Astrocyte (in vitro differentiated cells and primary cell): Measurements from ENCODE around the gene SCNN1A. TPM values are rescaled to one million over a fixed set of nuclear protein-coding genes. Genes with fewer than 3 reads are reported as not detected.
A peak's percentile ranks its signal among the peaks of the same experiment; 100 is the strongest.
"Not testable (repeated sequence)": the region's sequence is repeated elsewhere in the genome, so short reads cannot be mapped to it uniquely, and the experiment has no call there.

Experiments
- DNase-seq: peaks from one replicate; pipeline ENCODE4 v3.0.0-alpha.2; 2010; ENCODE audit warnings: low read depth
- FAIRE-seq: peaks from 2 replicates; lab custom pipeline; 2011; peaks lifted over from hg19 to GRCh38; lab: Jason Lieb, UNC
- H2AFZ ChIP-seq: 2 replicates; pipeline ENCODE4 v1.6.0; 2012; ENCODE audit warnings: low read depth, low read length, inconsistent platforms
- H3K27ac ChIP-seq: 2 replicates; pipeline ENCODE4 v1.5.1; 2011; ENCODE audit warnings: low read depth, low read length, inconsistent platforms
- H3K27me3 ChIP-seq: 2 replicates; pipeline ENCODE4 v1.6.0; 2011; ENCODE audit warnings: low read length, inconsistent platforms; ENCODE audit not compliant: insufficient read depth
- H3K36me3 ChIP-seq: 2 replicates; pipeline ENCODE4 v1.5.1; 2011; ENCODE audit warnings: low read length, inconsistent platforms; ENCODE audit not compliant: insufficient read depth
- H3K4me1 ChIP-seq: 2 replicates; pipeline ENCODE4 v1.5.1; 2011; ENCODE audit warnings: low read length, inconsistent platforms; ENCODE audit not compliant: insufficient read depth
- H3K4me2 ChIP-seq: 2 replicates; pipeline ENCODE4 v1.6.0; 2012; ENCODE audit warnings: low read length, inconsistent platforms
- H3K4me3 ChIP-seq: 2 replicates; pipeline ENCODE4 v1.5.1; 2011; ENCODE audit warnings: low read depth, mild to moderate bottlenecking, low read length, inconsistent platforms; ENCODE audit not compliant: insufficient read depth
- H3K79me2 ChIP-seq: 2 replicates; pipeline ENCODE4 v1.6.0; 2012; ENCODE audit warnings: mild to moderate bottlenecking, low read length, inconsistent platforms; ENCODE audit not compliant: insufficient read depth
- H3K9ac ChIP-seq: 2 replicates; pipeline ENCODE4 v1.6.0; 2012; ENCODE audit warnings: mild to moderate bottlenecking, low read length, inconsistent platforms
- H3K9me3 ChIP-seq: 2 replicates; pipeline ENCODE4 v1.5.1; 2012; ENCODE audit warnings: low read depth, mild to moderate bottlenecking, low read length, inconsistent platforms; ENCODE audit not compliant: insufficient read depth
- H4K20me1 ChIP-seq: 2 replicates; pipeline ENCODE4 v1.6.0; 2012; ENCODE audit warnings: low read length, inconsistent platforms; ENCODE audit not compliant: insufficient read depth
- H3K27ac Mint-ChIP-seq: one replicate; pipeline ENCODE4 v1.8.0; 2021; ENCODE audit warnings: mild to moderate bottlenecking, mixed read lengths; ENCODE audit not compliant: unreplicated experiment
- H3K27me3 Mint-ChIP-seq: one replicate; pipeline ENCODE4 v1.8.0; 2021; ENCODE audit warnings: low read depth, mixed read lengths; ENCODE audit not compliant: unreplicated experiment
- H3K36me3 Mint-ChIP-seq: one replicate; pipeline ENCODE4 v1.8.0; 2021; ENCODE audit warnings: low read depth, mixed read lengths; ENCODE audit not compliant: unreplicated experiment
- H3K4me1 Mint-ChIP-seq: one replicate; pipeline ENCODE4 v1.8.0; 2021; ENCODE audit warnings: low read depth, mixed read lengths; ENCODE audit not compliant: unreplicated experiment
- H3K4me3 Mint-ChIP-seq: one replicate; pipeline ENCODE4 v1.8.0; 2021; ENCODE audit warnings: mild to moderate bottlenecking, moderate library complexity, mixed read lengths; ENCODE audit not compliant: unreplicated experiment
- H3K9me3 Mint-ChIP-seq: one replicate; pipeline ENCODE4 v1.8.0; 2021; ENCODE audit warnings: mild to moderate bottlenecking, mixed read lengths; ENCODE audit not compliant: unreplicated experiment
- EZH2 ChIP-seq: IDR thresholded peaks from 2 replicates; pipeline ENCODE4 v1.6.1; 2012; ENCODE audit warnings: mild to moderate bottlenecking, low read length, inconsistent platforms; ENCODE audit not compliant: insufficient read depth
- total RNA-seq: library from RNA; stranded (reverse); gene quantifications from 2 replicates; pipeline ENCODE4 v1.2.1, GENCODE V29; 2021
- TF ChIP-seq, protein P1 (sequence below): IDR thresholded peaks from 2 replicates; pipeline ENCODE4 v1.5.1; 2011; ENCODE audit warnings: low read depth, mild to moderate bottlenecking, inconsistent platforms, low read length, moderate library complexity; ENCODE audit not compliant: insufficient read depth

Gene SCNN1A
- total RNA-seq, 1 donor from 2014 or later = 1.3 TPM

DNA sequence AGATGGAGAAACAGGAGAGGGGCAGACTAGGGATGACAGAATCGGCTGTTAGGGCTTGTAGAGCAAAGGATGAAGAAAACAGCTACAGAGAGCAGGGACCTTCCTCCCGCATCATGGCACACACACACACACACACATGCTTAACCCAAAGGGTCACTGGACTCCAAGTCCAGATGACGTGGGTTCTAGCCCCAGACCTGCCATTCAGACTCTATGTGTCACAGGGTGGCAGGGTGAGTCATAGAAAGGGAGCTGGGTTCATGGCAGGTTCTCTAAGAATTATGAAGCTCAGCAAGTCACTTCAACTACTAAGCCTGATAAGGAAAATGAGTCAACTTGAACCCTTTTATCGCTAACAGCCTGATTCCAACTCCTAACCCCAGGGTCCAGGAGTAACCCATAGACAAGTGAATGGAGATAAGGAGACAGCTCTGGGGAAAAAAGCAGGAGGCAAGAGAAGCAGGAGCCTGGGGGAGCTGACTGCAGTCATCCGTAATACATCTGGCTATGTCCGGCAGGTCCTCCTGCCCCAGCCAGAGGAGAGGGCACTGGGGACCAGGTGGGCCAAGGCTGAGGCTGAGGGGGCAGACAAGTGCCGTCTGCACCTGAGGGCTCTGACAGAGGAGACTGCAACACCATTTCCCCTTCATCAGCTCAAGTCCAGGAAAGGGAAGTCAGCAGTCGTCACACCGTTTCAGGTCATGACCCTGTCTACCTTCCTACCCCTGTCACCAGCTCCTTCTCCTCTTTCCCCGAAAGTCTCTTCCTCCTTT, 29.9 kb downstream of the SCNN1A start:
- no peaks in the 10 kb centered on the region for H3K27me3 ChIP-seq
- Mint-ChIP-seq H3K36me3 (no peaks in the 10 kb centered on the region), H3K27ac (peak overlapping the region; percentile 60), H3K4me1 (peaks cover 25% of the 10 kb centered on the region), H3K4me3 (no peak overlapping the region), H3K27me3 (peaks cover 4% of the 10 kb centered on the region), H3K9me3 (no peaks in the 10 kb centered on the region)
- DNase-seq (peak; percentile 97), FAIRE-seq (peak; percentile 76)
- peak overlapping the region; percentile 53 for H3K4me2 ChIP-seq
- H3K4me3 ChIP-seq = no peak overlapping the region
- H3K9ac ChIP-seq = no peak overlapping the region
- peaks cover 23% of the 10 kb centered on the region for H3K4me1 ChIP-seq
- no peaks in the 10 kb centered on the region for H3K36me3 ChIP-seq
- peaks cover 22% of the 10 kb centered on the region for H3K79me2 ChIP-seq
- peak overlapping the region; percentile 3 for H3K27ac ChIP-seq
- no peak overlapping the region for H2AFZ ChIP-seq
- H4K20me1 ChIP-seq = peaks cover 5% of the 10 kb centered on the region
- TF ChIP-seq EZH2 = no peak
- TF ChIP-seq, protein P1, sequence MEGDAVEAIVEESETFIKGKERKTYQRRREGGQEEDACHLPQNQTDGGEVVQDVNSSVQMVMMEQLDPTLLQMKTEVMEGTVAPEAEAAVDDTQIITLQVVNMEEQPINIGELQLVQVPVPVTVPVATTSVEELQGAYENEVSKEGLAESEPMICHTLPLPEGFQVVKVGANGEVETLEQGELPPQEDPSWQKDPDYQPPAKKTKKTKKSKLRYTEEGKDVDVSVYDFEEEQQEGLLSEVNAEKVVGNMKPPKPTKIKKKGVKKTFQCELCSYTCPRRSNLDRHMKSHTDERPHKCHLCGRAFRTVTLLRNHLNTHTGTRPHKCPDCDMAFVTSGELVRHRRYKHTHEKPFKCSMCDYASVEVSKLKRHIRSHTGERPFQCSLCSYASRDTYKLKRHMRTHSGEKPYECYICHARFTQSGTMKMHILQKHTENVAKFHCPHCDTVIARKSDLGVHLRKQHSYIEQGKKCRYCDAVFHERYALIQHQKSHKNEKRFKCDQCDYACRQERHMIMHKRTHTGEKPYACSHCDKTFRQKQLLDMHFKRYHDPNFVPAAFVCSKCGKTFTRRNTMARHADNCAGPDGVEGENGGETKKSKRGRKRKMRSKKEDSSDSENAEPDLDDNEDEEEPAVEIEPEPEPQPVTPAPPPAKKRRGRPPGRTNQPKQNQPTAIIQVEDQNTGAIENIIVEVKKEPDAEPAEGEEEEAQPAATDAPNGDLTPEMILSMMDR = no peak
- no peaks in the 10 kb centered on the region for H3K9me3 ChIP-seq

DNA sequence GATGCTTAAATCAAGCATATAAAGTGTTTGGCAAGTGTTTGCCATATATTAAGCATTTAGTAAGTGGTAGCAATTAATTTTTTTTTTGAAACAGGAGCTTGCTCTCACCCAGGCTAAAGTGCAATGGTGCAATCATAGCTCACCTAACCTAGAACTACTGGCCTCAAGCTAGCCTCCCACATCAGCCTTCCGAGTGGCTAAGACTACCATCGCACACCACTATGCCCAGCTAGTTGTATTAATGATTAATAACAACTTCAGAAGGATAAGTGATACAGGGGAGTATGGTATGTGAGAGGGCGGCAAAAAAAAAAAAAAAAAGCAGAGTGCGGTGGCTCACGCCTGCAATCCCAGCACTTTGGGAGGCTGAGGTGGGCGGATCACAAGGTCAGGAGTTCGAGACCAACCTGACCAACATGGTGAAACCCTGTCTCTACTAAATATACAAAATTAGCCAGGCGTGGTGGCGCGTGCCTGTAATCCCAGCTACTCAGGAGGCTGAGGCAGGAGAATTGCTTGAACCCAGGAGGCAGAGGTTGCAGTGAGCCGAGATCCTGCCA, 31.2 kb downstream of the SCNN1A start:
- not testable (repeated sequence) for H3K9me3 ChIP-seq, H3K9ac ChIP-seq, H3K4me2 ChIP-seq, H2AFZ ChIP-seq, DNase-seq, H3K27me3 Mint-ChIP-seq, FAIRE-seq, H3K9me3 Mint-ChIP-seq, H3K4me3 Mint-ChIP-seq, H3K36me3 ChIP-seq, H3K27ac ChIP-seq, H3K36me3 Mint-ChIP-seq, H3K27me3 ChIP-seq, H3K4me3 ChIP-seq, H3K27ac Mint-ChIP-seq
- peaks cover 18% of the 10 kb centered on the region for H4K20me1 ChIP-seq
- H3K79me2 ChIP-seq = peaks cover 35% of the 10 kb centered on the region
- peaks cover 34% of the 10 kb centered on the region for H3K4me1 ChIP-seq
- H3K4me1 Mint-ChIP-seq = peaks cover 25% of the 10 kb centered on the region

DNA sequence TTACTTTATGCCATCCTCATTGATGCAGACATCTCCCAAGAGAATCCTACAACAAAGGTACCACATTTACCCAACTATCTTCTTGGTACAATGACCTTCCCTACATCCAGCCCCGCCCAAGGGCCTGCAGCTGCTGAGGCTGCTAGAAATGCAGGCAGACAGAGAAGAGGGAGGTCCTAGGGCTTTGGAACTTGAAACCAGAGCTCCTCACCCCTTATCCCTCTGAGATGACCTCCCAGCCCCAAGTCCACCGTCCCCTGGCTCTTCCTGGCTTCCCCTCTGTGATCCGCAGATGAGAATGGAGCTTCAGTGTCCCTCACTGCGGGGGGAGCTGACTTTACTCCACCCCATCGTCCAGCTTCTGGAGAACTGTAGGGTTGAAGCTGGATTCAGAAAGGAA, 31.8 kb downstream of the SCNN1A start:
- Histone ChIP-seq H3K4me2 (no peak overlapping the region), H3K36me3 (no peaks in the 10 kb centered on the region), H3K27me3 (no peaks in the 10 kb centered on the region), H3K27ac (no peak overlapping the region), H3K4me1 (peaks cover 40% of the 10 kb centered on the region), H3K79me2 (peaks cover 42% of the 10 kb centered on the region), H2AFZ (no peak overlapping the region), H3K9ac (no peak overlapping the region), H3K9me3 (no peaks in the 10 kb centered on the region), H4K20me1 (peaks cover 25% of the 10 kb centered on the region), H3K4me3 (no peak overlapping the region)
- peaks cover 25% of the 10 kb centered on the region for H3K4me1 Mint-ChIP-seq
- H3K9me3 Mint-ChIP-seq = no peaks in the 10 kb centered on the region
- no peak for DNase-seq
- peaks cover 1% of the 10 kb centered on the region for H3K27me3 Mint-ChIP-seq
- no peak for TF ChIP-seq EZH2
- TF ChIP-seq, protein P1 = no peak
- no peak overlapping the region for H3K27ac Mint-ChIP-seq
- H3K4me3 Mint-ChIP-seq = no peak overlapping the region
- no peaks in the 10 kb centered on the region for H3K36me3 Mint-ChIP-seq
- FAIRE-seq = no peak
